Pancreas (tissue), 10 donors: ENCODE measurements around the gene DRICH1. TPM values are rescaled to one million over a fixed set of nuclear protein-coding genes. Genes with fewer than 3 reads are reported as not detected.

Experiments used
- ATAC-seq, 4 donors: fragments of 200-7000 bp; cut with Tn5 transposase; one replicate each; pipeline versions ENCODE4 v1.8.0 to v1.9.1; 2020; ENCODE audit warnings: mild to moderate bottlenecking in 4 of 4, moderate library complexity in 4 of 4
- DNase-seq, 6 donors: peaks; one replicate each; pipeline ENCODE4 v3.0.0-alpha.2; 2020
- FAIRE-seq: peaks from 2 replicates; lab custom pipeline; 2012; peaks lifted over from hg19 to GRCh38; lab: Jason Lieb, UNC
- H3K27ac ChIP-seq, 4 donors: fragments of 200-600 bp; sonication (generic); 1 replicate in 3 of 4; 2 replicates in 1 of 4; pipeline versions ENCODE4 v1.5.0 to v1.8.0; 2020
- H3K27me3 ChIP-seq, 4 donors: fragments of 200-600 bp; one replicate each; pipeline ENCODE4 v1.8.0; 2021
- H3K36me3 ChIP-seq, 3 donors: fragments of 200-600 bp; sonication (generic) in 1 of 3; one replicate each; pipeline versions ENCODE4 v1.5.0 to v1.8.0; 2020 to 2021
- H3K4me1 ChIP-seq, 3 donors: fragments of 200-600 bp; one replicate each; pipeline ENCODE4 v1.8.0; 2021
- H3K4me3 ChIP-seq, 4 donors: fragments of 200-600 bp; sonication (generic) in 2 of 4; one replicate each; pipeline versions ENCODE4 v1.5.0 to v1.8.0; 2020 to 2021
- H3K9me3 ChIP-seq, 4 donors: fragments of 200-600 bp; one replicate each; pipeline ENCODE4 v1.8.0; 2021
- WGBS, 2 donors: extraction: QIAGEN DNeasy Blood & Tissue Kit; methylation state at CpG; one replicate each; pipeline ENCODE4 v1.1.7; 2013; 5-methylcytosine and 5-hydroxymethylcytosine counted together
- intact Hi-C, 3 donors: fragments of 100-400 bp; cut with DNase I; formaldehyde crosslinking; loops; one replicate each; pipeline versions ENCODE4 v1.11.1 to v1.14.2; 2022
- polyA plus RNA-seq, 2 donors: library from polyadenylated mRNA; stranded (reverse); fragments of 200-250 nt; gene quantifications; one replicate each; pipeline ENCODE4 v1.2.3, GENCODE V29; 2013
- total RNA-seq, 6 donors: library from RNA; stranded (reverse); fragmentation: NEBNext Ultra II Directional in 4 of 6; extraction: Animal tissue kit (Norgen Biotek cat#: 25700) in 4 of 6; gene quantifications; one replicate each; pipeline versions ENCODE4 v1.2.1 to v1.2.4, GENCODE V29; 2021 to 2023
- TF ChIP-seq, protein P1 (sequence below), 4 donors: fragments of 200-600 bp; sonication (generic) in 3 of 4; IDR thresholded peaks; one replicate each; pipeline versions ENCODE4 v1.5.0 to v1.8.0; 2021; ENCODE audit warnings: antibody characterized with exemption in 4 of 4
- donor health status: healthy with polysubstance abuse.
- donor health status: DM: no; HTN: no; CAD: no; lungs with moderate emphysema.
- donor health status: DM: no; HTN: no; CAD: no.
- donor health status: control.
- donor health status: control.
- donor health status: Bipolar disorder and iron deficiency.
- donor health status: DM: yes; HTN: yes; CAD: no.
- donor health status: DM: no; HTN: no; CAD: no.
- donor health status: DM: no; HTN: no; CAD: no.
- donor health status: DM: yes; HTN: yes; CAD: no.

The DRICH1 gene
- total and polyA plus RNA-seq, 8 donors, result 0.18 to 3.2 (median 0.71) TPM; not detected in 1

GRCh38 chr22:23569291-23569690 lies 62.8 kb downstream of the DRICH1 start:
- Histone ChIP-seq H3K9me3 (no peaks in the 10 kb centered on the region), H3K27ac (no peak overlapping the region), H3K36me3 (no peaks in the 10 kb centered on the region), H3K4me1 (peaks cover 0 to 7% (median 2%) of the 10 kb centered on the region in 3 donors), H3K4me3 (no peak overlapping the region), H3K27me3 (no peaks in the 10 kb centered on the region)
- no peak for DNase-seq
- TF ChIP-seq, protein P1, sequence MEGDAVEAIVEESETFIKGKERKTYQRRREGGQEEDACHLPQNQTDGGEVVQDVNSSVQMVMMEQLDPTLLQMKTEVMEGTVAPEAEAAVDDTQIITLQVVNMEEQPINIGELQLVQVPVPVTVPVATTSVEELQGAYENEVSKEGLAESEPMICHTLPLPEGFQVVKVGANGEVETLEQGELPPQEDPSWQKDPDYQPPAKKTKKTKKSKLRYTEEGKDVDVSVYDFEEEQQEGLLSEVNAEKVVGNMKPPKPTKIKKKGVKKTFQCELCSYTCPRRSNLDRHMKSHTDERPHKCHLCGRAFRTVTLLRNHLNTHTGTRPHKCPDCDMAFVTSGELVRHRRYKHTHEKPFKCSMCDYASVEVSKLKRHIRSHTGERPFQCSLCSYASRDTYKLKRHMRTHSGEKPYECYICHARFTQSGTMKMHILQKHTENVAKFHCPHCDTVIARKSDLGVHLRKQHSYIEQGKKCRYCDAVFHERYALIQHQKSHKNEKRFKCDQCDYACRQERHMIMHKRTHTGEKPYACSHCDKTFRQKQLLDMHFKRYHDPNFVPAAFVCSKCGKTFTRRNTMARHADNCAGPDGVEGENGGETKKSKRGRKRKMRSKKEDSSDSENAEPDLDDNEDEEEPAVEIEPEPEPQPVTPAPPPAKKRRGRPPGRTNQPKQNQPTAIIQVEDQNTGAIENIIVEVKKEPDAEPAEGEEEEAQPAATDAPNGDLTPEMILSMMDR (IDR thresholded peaks at IDR 0.05), result no peak
- WGBS, 2 donors, result 80 to 81% methylated on average over 8 of the region's 8 CpGs
- intact Hi-C loops, result no loop called here
- no peak for FAIRE-seq
- no peak for ATAC-seq

- WGBS, 2 donors, result 63 to 66% methylated on average over 32 to 37 of the region's 37 CpGs
- no peak overlapping the region for H3K27ac ChIP-seq
- H3K9me3 ChIP-seq, result no peaks in the 10 kb centered on the region
- DNase-seq, result no peak
- TF ChIP-seq, protein P1 (IDR thresholded peaks at IDR 0.05), result no peak
- peak in 3 of 4 donors; percentile 10 to 26 (median 18) for ATAC-seq
- H3K27me3 ChIP-seq, result no peaks in the 10 kb centered on the region
- H3K36me3 ChIP-seq, result no peaks in the 10 kb centered on the region
- H3K4me1 ChIP-seq, result peaks cover 0 to 7% (median 2%) of the 10 kb centered on the region in 3 donors
- intact Hi-C loops, result no loop called here
- H3K4me3 ChIP-seq, result peak overlapping the region in 2 of 4 donors; percentile 47 to 48
- no peak for FAIRE-seq
Observed at GRCh38 chr22:23566705-23567475, 65.2 kb downstream of the DRICH1 start.

GRCh38 chr22:23565915-23566704 lies 66.0 kb downstream of the DRICH1 start:
- no peaks in the 10 kb centered on the region for H3K36me3 ChIP-seq
- WGBS, 2 donors, result 1 to 2% methylated on average over 40 to 73 of the region's 73 CpGs
- intact Hi-C loops, result no loop called here
- peak; percentile 20 to 80 (median 53) for DNase-seq
- H3K4me1 ChIP-seq, result peaks cover 0 to 7% (median 2%) of the 10 kb centered on the region in 3 donors
- ATAC-seq, result peak; percentile 54 to 71 (median 60)
- TF ChIP-seq, protein P1 (IDR thresholded peaks at IDR 0.05), result no peak
- H3K27ac ChIP-seq, result no peak overlapping the region
- no peaks in the 10 kb centered on the region for H3K9me3 ChIP-seq
- H3K27me3 ChIP-seq, result no peaks in the 10 kb centered on the region
- H3K4me3 ChIP-seq, result peak overlapping the region; percentile 19 to 48 (median 35)
- no peak for FAIRE-seq

DNA sequence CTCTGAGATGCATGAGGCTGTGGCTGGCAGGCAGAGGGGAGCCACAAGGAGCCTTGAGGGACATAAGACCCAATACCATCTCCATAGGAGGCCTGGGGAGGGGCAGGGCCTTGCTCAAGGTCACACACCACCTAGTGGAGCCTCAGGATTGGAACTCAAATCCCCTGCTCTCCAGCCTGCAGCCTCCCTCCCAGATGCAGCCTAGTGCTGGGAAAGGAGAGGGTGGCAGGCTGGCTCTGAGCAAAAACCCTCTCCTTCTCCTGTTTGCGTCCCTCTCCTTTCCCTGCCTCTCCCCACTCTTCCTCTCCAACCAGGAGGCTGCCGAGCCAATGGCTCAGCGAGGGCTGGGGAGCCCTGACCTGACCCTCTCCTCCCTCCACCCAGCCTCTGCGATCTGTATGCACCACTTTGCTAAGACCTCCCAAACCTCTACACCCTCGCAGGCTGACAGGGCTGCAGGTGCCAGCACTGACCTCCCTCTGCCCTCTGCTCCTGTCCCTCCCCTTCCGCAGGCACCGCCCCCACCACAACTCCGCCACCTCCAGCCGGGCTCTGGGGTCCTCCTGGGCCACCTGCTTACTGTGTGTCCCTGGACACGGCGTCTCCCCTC lies 66.7 kb downstream of the DRICH1 start:
- H3K27me3 ChIP-seq, result no peaks in the 10 kb centered on the region
- peak overlapping the region; percentile 19 to 48 (median 35) for H3K4me3 ChIP-seq
- peak; percentile 48 to 76 (median 60) for ATAC-seq
- intact Hi-C loops, result no loop called here
- DNase-seq, result peak in 2 of 6 donors; percentile 49 to 57
- no peak for FAIRE-seq
- WGBS, 2 donors, result 12 to 17% methylated on average over 10 to 11 of the region's 11 CpGs
- TF ChIP-seq, protein P1 (IDR thresholded peaks at IDR 0.05), result no peak
- no peaks in the 10 kb centered on the region for H3K9me3 ChIP-seq
- H3K27ac ChIP-seq, result no peak overlapping the region
- no peaks in the 10 kb centered on the region for H3K36me3 ChIP-seq
- peaks cover 0 to 7% (median 2%) of the 10 kb centered on the region in 3 donors for H3K4me1 ChIP-seq
